Fibroblast of the conjunctiva (primary cell): ENCODE measurements around the gene FBXO15.

Experiments used
- DNase-seq: peaks from one replicate; pipeline ENCODE4 v3.0.0-alpha.2; 2010; ENCODE audit warnings: low read depth

FBXO15 gene

DNA sequence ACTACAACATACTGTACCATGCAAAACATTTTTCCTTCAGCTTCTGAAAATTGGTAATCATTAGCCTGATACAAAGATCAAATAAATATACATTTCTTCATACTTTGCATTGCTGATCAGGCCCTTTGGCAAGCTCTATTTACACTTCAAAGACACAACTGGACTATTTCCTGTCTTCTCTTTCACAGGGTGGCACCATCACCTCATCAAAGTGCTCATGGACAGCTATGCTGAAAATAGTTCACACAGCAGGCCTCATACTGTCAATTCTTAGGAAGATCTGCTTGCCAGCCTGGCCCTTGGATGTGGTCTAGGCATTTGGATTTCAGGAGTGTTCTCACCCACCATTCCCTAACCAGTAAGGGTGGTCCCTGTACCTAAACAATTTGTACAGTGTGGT is 33.9 kb downstream of the FBXO15 start:
- no peak for DNase-seq

GRCh38 chr18:74110976-74111375 is 36.7 kb downstream of the FBXO15 start:
- no peak for DNase-seq

DNA sequence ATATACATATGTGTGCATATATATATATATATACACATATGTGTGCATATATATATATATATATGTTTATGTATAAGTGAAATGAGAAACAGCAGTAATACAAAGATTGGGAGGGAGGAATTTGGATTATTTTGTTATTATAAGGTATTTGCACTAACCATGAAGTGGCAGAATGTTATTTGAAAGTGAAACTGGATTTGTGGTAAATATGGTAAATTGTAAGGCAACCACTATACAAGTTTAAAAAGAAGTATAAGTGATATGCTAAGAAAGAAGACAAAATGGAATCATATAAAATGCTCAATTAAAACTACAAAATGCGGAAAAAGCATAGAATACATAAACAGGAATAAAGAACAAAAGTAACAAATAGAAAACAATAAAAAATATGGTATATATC is 37.5 kb downstream of the FBXO15 start:
- no peak for DNase-seq

GRCh38 chr18:74108460-74108859 is 39.2 kb downstream of the FBXO15 start:
- DNase-seq = no peak

DNA sequence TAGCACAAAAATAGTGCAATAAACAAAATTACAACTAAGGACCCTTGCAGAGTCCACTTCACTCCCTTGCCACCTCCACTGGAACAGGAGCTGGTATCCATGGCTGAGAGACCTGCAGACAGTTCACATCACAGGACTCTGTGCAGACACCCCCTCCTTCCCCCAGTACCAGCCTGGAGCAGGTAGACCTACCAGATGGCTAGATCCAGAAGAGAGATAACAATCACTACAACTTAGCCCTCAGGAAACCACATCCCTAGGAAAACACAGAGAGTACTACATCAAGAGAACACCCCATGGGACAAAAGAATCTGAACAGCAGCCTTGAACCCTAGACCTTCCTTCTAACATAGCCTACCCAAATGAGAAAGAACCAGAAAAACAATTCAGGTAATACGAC is 49.8 kb downstream of the FBXO15 start:
- no peak for DNase-seq

DNA sequence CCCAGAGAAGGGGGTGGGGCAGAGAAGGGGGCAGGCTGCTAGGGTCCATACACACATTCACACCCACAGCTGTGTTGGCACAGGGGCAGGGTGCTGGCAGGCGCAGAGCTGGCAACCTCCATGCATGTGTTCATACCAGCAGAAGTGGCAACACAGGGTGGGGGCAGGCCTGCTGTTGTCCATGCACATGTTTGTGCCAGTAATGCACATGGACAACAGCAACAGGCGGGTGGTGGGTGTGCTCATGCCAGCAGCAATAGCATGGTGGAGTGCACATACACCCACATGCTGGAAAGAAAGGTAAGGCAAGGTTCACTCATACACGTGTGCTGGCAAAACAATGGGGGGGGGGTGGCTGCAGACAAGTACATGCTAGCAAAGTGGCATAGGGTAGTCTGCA is 54.7 kb downstream of the FBXO15 start:
- DNase-seq = no peak

- no peak for DNase-seq
Observed at GRCh38 chr18:74084184-74084855, 63.3 kb downstream of the FBXO15 start.

DNA sequence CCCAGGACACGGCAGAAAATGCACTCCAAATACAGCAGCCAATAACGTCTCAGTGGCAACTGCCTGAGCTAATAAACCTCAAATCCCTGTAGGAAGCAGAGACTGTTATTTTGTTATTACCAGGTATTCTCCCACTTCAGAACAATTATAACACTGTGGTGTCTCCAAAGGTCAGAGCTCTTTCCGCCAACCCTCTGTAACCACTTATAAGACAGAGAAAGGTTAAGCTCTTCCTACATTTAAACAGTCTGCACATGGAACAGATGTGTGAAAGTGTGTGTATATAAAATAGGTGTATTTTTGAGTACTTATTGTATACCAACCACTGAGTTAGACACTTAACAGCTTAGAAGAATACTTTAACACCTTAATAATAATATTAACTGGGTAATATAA is 64.1 kb downstream of the FBXO15 start:
- no peak for DNase-seq

- DNase-seq = no peak
Observed at GRCh38 chr18:74082742-74083556, 64.7 kb downstream of the FBXO15 start.

DNA sequence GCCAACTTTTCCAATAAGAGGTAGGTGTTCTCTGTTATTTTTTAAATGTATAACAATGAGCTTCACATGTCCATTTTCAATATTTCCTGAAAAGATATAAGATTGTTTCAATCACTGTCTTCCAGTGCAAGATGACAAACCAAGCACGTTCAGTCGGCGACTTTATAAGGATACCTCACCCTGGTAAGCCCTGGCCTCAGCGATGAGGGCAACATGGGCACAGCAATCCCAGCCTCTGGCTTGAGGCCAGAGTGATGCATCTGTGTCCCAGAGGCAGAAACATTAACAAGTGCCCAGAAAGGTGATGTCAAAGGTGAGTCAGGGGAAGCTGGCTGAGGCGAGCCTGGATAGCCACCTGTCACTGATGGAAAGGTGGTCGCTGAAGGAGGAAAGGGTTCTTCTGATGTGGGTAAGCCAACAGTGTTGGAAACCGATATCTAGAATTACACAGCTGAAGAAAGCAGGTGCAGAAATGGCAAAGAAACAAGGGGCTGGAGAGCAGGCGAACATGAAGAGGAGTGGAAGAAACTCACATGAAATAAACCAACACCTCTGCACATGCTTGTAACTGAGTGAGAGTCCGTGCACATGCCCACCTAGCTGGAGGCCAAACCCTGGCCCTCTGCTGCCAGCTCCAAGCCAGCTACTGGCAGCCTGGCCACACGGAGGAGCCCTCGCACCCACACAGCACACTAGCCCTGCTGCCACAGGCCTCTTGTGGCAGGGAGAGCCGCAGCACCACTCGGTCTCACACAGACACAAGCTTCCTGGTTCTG is 65.5 kb downstream of the FBXO15 start:
- DNase-seq = no peak

- no peak for DNase-seq
Observed at GRCh38 chr18:74078257-74078656, 69.4 kb downstream of the FBXO15 start.

GRCh38 chr18:74074668-74075564 is 72.7 kb downstream of the FBXO15 start:
- DNase-seq = no peak

DNA sequence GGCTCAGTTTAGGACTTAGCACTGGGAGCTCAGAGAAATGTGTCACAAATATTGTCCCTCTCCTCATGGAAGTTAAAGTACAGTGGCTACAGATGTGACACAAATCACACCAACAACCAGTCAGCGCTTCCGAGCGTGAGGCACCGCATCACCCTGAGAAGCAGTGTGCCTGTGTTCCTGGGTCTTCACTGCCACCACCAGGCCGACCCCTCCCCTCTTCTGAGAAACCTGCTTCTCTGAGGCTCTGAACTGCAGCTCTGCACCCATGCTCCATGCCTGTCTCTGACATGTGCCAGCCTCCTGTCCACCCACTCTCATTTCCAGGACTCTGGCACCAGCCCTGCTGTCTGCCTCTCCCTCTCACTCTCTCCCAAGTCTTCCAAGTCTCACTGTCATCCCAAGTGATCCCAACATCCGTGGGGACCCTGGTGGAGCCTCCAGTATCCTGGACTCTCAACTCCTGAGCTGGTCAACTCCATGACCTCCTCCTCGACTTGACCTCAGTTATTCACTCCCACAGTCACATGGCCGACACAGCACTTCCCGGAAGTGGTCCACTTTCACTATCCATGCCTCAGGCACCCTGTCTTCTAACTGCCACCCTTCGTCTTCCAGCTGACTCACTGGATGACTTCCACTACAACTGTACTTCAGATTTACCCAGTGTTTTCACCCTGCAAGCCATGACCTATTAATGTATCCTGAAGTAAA is 73.5 kb downstream of the FBXO15 start:
- no peak for DNase-seq

- no peak for DNase-seq
Observed at GRCh38 chr18:74069178-74070050, 78.2 kb downstream of the FBXO15 start.

GRCh38 chr18:74068296-74068695 is 79.3 kb downstream of the FBXO15 start:
- no peak for DNase-seq

- no peak for DNase-seq
Observed at GRCh38 chr18:74066018-74066417, 81.6 kb downstream of the FBXO15 start.

GRCh38 chr18:74065366-74065765 is 82.3 kb downstream of the FBXO15 start:
- DNase-seq = no peak

- DNase-seq = no peak
Observed at GRCh38 chr18:74064510-74064909, 83.1 kb downstream of the FBXO15 start.

DNA sequence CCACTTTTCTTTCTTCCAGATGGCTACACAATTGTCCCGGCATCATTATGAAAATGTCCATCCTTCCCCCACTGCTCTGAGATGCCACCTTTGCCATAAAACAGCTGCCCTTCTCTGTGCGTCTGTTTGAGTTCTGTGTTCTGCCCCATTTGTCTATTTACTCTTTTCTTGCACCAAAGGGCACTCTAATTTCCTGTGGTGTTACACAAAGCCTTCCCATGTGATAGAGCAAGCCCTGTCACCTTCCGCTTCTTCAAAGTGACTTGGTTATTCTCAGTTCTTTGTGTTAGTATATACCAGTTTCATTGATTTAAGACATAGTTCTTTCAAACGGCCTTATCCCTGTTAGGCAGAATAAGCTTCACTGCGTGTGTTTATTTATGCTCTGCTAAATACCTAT is 84.1 kb downstream of the FBXO15 start:
- no peak for DNase-seq

GRCh38 chr18:74063023-74063422 is 84.6 kb downstream of the FBXO15 start:
- no peak for DNase-seq
